SK-N-SH (cell line): Measurements from ENCODE around the gene TSSK2. TPM values are rescaled to one million over a fixed set of nuclear protein-coding genes. Genes with fewer than 3 reads are reported as not detected.

Source experiments
- CTCF ChIA-PET: fragments of 300-600, 350-600 bp; formaldehyde crosslinking; extraction: SDS; loops from one replicate; lab custom pipeline; 2021; lab: Yijun Ruan, JAX
- POLR2A ChIA-PET: fragments of 350-600 bp; sonication (Branson Sonifier 250); formaldehyde crosslinking; extraction: SDS; loops from one replicate; lab custom pipeline; 2020; ENCODE audit warnings: antibody characterized with exemption, inconsistent platforms; lab: Yijun Ruan, JAX
- DNase-seq: peaks from one replicate; pipeline ENCODE4 v3.0.0; 2012
- H2AFZ ChIP-seq: fragments of 200-600 bp; sonication (generic); 2 replicates; pipeline ENCODE4 v1.8.1; 2016; ENCODE audit warnings: antibody characterized with exemption, mild to moderate bottlenecking, low read depth
- H3F3A ChIP-seq: fragments of 200-600 bp; sonication (generic); replicated peaks from 2 replicates; pipeline ENCODE3; 2016; ENCODE audit warnings: antibody characterized with exemption, mild to moderate bottlenecking; ENCODE audit not compliant: insufficient read depth
- H3K27ac ChIP-seq, 2 experiments: fragments of 200-500 bp in 1 of 2; fragments of 200-600 bp in 1 of 2; sonication (Bioruptor generic) in 1 of 2; sonication (generic), shearing (Covaris generic) in 1 of 2; 2 replicates each; pipeline versions ENCODE4 v1.5.1 to v1.6.1; 2014 to 2016; ENCODE audit warnings: low read depth in 2 of 2, inconsistent platforms in 1 of 2, low read length in 1 of 2, mild to moderate bottlenecking in 1 of 2, mixed read lengths in 1 of 2
- H3K27me3 ChIP-seq: fragments of 200-600 bp; sonication (generic), shearing (Covaris generic); 2 replicates; pipeline ENCODE4 v1.6.1; 2016; ENCODE audit warnings: mixed run types; ENCODE audit not compliant: insufficient read depth
- H3K36me3 ChIP-seq, 2 experiments: fragments of 200-500 bp in 1 of 2; fragments of 200-600 bp in 1 of 2; sonication (Bioruptor generic) in 1 of 2; sonication (generic) in 1 of 2; replicated peaks in 1 of 2; 2 replicates each; pipeline versions ENCODE3 to v1.5.1; 2014 to 2016; ENCODE audit warnings: low read length in 1 of 2, mild to moderate bottlenecking in 1 of 2; ENCODE audit not compliant: insufficient read depth in 2 of 2, control insufficient read depth in 1 of 2
- H3K4me1 ChIP-seq, 2 experiments: fragments of 200-500 bp in 1 of 2; fragments of 200-600 bp in 1 of 2; sonication (Bioruptor generic) in 1 of 2; sonication (generic), shearing (Covaris generic) in 1 of 2; 2 replicates each; pipeline versions ENCODE4 v1.5.1 to v1.6.1; 2014 to 2016; ENCODE audit warnings: low read depth in 1 of 2, low read length in 1 of 2, mixed run types in 1 of 2; ENCODE audit not compliant: insufficient read depth in 2 of 2, control insufficient read depth in 1 of 2
- H3K4me2 ChIP-seq: fragments of 200-600 bp; sonication (generic), shearing (Covaris generic); 2 replicates; pipeline ENCODE4 v1.6.1; 2017; ENCODE audit warnings: mixed run types
- H3K4me3 ChIP-seq, 2 experiments: fragments of 200-500 bp in 1 of 2; fragments of 200-600 bp in 1 of 2; sonication (Bioruptor generic) in 1 of 2; sonication (generic), shearing (Covaris generic) in 1 of 2; 2 replicates each; pipeline versions ENCODE4 v1.5.1 to v1.8.1; 2014 to 2016; ENCODE audit warnings: low read depth in 2 of 2, inconsistent platforms in 1 of 2, low read length in 1 of 2, mild to moderate bottlenecking in 1 of 2, mixed read lengths in 1 of 2, moderate library complexity in 1 of 2
- H3K79me2 ChIP-seq: fragments of 200-600 bp; sonication (generic); 2 replicates; pipeline ENCODE4 v1.8.1; 2017; ENCODE audit warnings: mild to moderate bottlenecking; ENCODE audit not compliant: insufficient read depth
- H3K9ac ChIP-seq: fragments of 200-600 bp; sonication (generic); 2 replicates; pipeline ENCODE4 v1.6.1; 2017; ENCODE audit warnings: mixed run types
- H3K9me2 ChIP-seq: fragments of 200-600 bp; sonication (generic); 2 replicates; pipeline ENCODE4 v1.6.1; 2017; ENCODE audit warnings: mixed run types
- H3K9me3 ChIP-seq: fragments of 200-600 bp; sonication (generic); 2 replicates; pipeline ENCODE4 v1.6.1; 2017; ENCODE audit warnings: mixed run types, mild to moderate bottlenecking, moderate library complexity
- H4K20me1 ChIP-seq: fragments of 200-600 bp; sonication (generic); 2 replicates; pipeline ENCODE4 v1.6.1; 2017; ENCODE audit warnings: mild to moderate bottlenecking, mixed run types; ENCODE audit not compliant: insufficient read depth
- ELF1 ChIP-seq: IDR thresholded peaks from 2 replicates; pipeline ENCODE4 v1.4.0; 2012
- JUND ChIP-seq: IDR thresholded peaks from 2 replicates; pipeline ENCODE4 v1.4.0; 2012
- MXI1 ChIP-seq: IDR thresholded peaks from 2 replicates; pipeline ENCODE4 v1.6.1; 2012; ENCODE audit warnings: mild to moderate bottlenecking, low read depth, low read length, improper control_type of control experiment
- NFIC ChIP-seq: IDR thresholded peaks from 2 replicates; pipeline ENCODE4 v1.4.0; 2012; ENCODE audit warnings: borderline replicate concordance
- NRF1 ChIP-seq: IDR thresholded peaks from 2 replicates; pipeline ENCODE4 v1.6.1; 2012; ENCODE audit warnings: low read depth, mild to moderate bottlenecking, low read length
- PBX3 ChIP-seq: IDR thresholded peaks from 2 replicates; pipeline ENCODE4; 2012
- POLR2AphosphoS5 ChIP-seq: IDR thresholded peaks from 2 replicates; pipeline ENCODE4 v1.6.1; 2012; ENCODE audit warnings: low read depth, low read length
- RCOR1 ChIP-seq: fragments of 150-350 bp; IDR thresholded peaks from 2 replicates; pipeline ENCODE4 v1.6.1; 2017; ENCODE audit warnings: antibody characterized with exemption, low read length
- RFX5 ChIP-seq: IDR thresholded peaks from 2 replicates; pipeline ENCODE4 v1.6.1; 2012; ENCODE audit warnings: mild to moderate bottlenecking, improper control_type of control experiment, low read length
- RXRA ChIP-seq: IDR thresholded peaks from 2 replicates; pipeline ENCODE4 v1.4.0; 2012; ENCODE audit warnings: low read depth, mild to moderate bottlenecking, borderline replicate concordance
- SIN3A ChIP-seq: IDR thresholded peaks from 2 replicates; pipeline ENCODE4 v1.6.1; 2012; ENCODE audit warnings: low read depth, mild to moderate bottlenecking, low read length, moderate library complexity, borderline replicate concordance
- TAF1 ChIP-seq: IDR thresholded peaks from 2 replicates; pipeline ENCODE4 v1.6.1; 2012; ENCODE audit warnings: low read depth, mild to moderate bottlenecking, low read length, moderate library complexity, borderline replicate concordance
- TCF12 ChIP-seq: IDR thresholded peaks from 2 replicates; pipeline ENCODE4 v1.4.0; 2012
- USF2 ChIP-seq: fragments of 150-350 bp; IDR thresholded peaks from 2 replicates; pipeline ENCODE4 v1.6.1; 2017; ENCODE audit warnings: antibody characterized with exemption, low read length, low read depth, borderline replicate concordance
- YY1 ChIP-seq: IDR thresholded peaks from 2 replicates; pipeline ENCODE4 v1.4.0; 2012; ENCODE audit warnings: low read depth, mild to moderate bottlenecking
- WGBS: methylation state at CpG from one replicate; pipeline ENCODE4 v1.1.6; 2017; ENCODE audit warnings: low lambda C conversion rate; 5-methylcytosine and 5-hydroxymethylcytosine counted together
- polyA plus RNA-seq, 3 experiments: library from polyadenylated mRNA; depleted of rRNA; stranded (reverse); fragments of >200 nt; gene quantifications; 2 replicates each; pipeline ENCODE4 v1.2.3, GENCODE V29; 2012
- TF ChIP-seq, protein P1 (sequence below): IDR thresholded peaks from 2 replicates; pipeline ENCODE4 v1.4.0; 2012; ENCODE audit warnings: low read depth, borderline replicate concordance
- TF ChIP-seq, protein P2 (sequence below): IDR thresholded peaks from 2 replicates; pipeline ENCODE4 v1.6.1; 2012; ENCODE audit warnings: mild to moderate bottlenecking, low read depth, low read length, moderate library complexity

The TSSK2 gene
- polyA plus RNA-seq, 1 of the 3 experiments (the other 2 are of a cell fraction) = not detected

GRCh38 chr22:19096555-19096954 is 34.6 kb upstream of the TSSK2 start:
- Histone ChIP-seq H3K9me3 (no peaks in the 10 kb centered on the region), H3K9ac (no peak overlapping the region), H3K79me2 (peaks cover 69% of the 10 kb centered on the region), H3F3A (no peaks in the 10 kb centered on the region), H3K4me1 (no peaks in the 10 kb centered on the region; a peak in 1 of 4 replicates), H3K36me3 (no peaks in the 10 kb centered on the region), H3K27ac (no peak overlapping the region), H2AFZ (no peak overlapping the region), H4K20me1 (peaks cover 36% of the 10 kb centered on the region), H3K4me3 (no peak overlapping the region), H3K9me2 (no peaks in the 10 kb centered on the region), H3K27me3 (no peaks in the 10 kb centered on the region), H3K4me2 (no peak overlapping the region)
- DNase-seq = no peak
- ChIA-PET POLR2A (no interaction called here), CTCF (no interaction called here)
- TF ChIP-seq RFX5 (no peak), TCF12 (no peak), RCOR1 (no peak), JUND (no peak), RXRA (no peak), USF2 (no peak), SIN3A (no peak), NFIC (no peak), NRF1 (no peak), TAF1 (no peak), POLR2AphosphoS5 (no peak), MXI1 (no peak), YY1 (no peak), ELF1 (no peak), PBX3 (no peak)
- TF ChIP-seq, protein P1, sequence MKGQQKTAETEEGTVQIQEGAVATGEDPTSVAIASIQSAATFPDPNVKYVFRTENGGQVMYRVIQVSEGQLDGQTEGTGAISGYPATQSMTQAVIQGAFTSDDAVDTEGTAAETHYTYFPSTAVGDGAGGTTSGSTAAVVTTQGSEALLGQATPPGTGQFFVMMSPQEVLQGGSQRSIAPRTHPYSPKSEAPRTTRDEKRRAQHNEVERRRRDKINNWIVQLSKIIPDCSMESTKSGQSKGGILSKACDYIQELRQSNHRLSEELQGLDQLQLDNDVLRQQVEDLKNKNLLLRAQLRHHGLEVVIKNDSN = no peak
- TF ChIP-seq, protein P2, sequence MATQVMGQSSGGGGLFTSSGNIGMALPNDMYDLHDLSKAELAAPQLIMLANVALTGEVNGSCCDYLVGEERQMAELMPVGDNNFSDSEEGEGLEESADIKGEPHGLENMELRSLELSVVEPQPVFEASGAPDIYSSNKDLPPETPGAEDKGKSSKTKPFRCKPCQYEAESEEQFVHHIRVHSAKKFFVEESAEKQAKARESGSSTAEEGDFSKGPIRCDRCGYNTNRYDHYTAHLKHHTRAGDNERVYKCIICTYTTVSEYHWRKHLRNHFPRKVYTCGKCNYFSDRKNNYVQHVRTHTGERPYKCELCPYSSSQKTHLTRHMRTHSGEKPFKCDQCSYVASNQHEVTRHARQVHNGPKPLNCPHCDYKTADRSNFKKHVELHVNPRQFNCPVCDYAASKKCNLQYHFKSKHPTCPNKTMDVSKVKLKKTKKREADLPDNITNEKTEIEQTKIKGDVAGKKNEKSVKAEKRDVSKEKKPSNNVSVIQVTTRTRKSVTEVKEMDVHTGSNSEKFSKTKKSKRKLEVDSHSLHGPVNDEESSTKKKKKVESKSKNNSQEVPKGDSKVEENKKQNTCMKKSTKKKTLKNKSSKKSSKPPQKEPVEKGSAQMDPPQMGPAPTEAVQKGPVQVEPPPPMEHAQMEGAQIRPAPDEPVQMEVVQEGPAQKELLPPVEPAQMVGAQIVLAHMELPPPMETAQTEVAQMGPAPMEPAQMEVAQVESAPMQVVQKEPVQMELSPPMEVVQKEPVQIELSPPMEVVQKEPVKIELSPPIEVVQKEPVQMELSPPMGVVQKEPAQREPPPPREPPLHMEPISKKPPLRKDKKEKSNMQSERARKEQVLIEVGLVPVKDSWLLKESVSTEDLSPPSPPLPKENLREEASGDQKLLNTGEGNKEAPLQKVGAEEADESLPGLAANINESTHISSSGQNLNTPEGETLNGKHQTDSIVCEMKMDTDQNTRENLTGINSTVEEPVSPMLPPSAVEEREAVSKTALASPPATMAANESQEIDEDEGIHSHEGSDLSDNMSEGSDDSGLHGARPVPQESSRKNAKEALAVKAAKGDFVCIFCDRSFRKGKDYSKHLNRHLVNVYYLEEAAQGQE = no peak
- WGBS = 93% methylated on average over 1 of the region's 1 CpG
